Trophoblast cell (in vitro differentiated cells and primary cell): ENCODE results near the gene SRP68.
"Not testable (repeated sequence)": the region's sequence is repeated elsewhere in the genome, so short reads cannot be mapped to it uniquely, and the experiment has no call there.

Experiments
- DNase-seq, 2 donors: peaks; one replicate each; pipeline ENCODE4 v3.0.0-alpha.2; 2016
- H2AFZ ChIP-seq: 2 replicates; pipeline ENCODE4 v1.6.1; 2013; ENCODE audit warnings: low read length, moderate library complexity, mild to moderate bottlenecking; ENCODE audit not compliant: insufficient read depth, poor library complexity
- H2AK5ac ChIP-seq: 2 replicates; pipeline ENCODE4 v1.6.1; 2013; ENCODE audit warnings: mild to moderate bottlenecking, low read length
- H2BK120ac ChIP-seq: 2 replicates; pipeline ENCODE4 v1.6.1; 2013; ENCODE audit warnings: low read length, mild to moderate bottlenecking, moderate library complexity; ENCODE audit not compliant: insufficient read depth, poor library complexity
- H2BK12ac ChIP-seq: 2 replicates; pipeline ENCODE4 v1.6.1; 2013; ENCODE audit warnings: mild to moderate bottlenecking, low read length, moderate library complexity
- H2BK5ac ChIP-seq: 2 replicates; pipeline ENCODE4 v1.6.1; 2013; ENCODE audit warnings: low read length, low read depth, moderate library complexity, mild to moderate bottlenecking; ENCODE audit not compliant: poor library complexity
- H3K14ac ChIP-seq: 2 replicates; pipeline ENCODE4 v1.6.1; 2013; ENCODE audit warnings: mild to moderate bottlenecking, low read length
- H3K18ac ChIP-seq: 2 replicates; pipeline ENCODE4 v1.6.1; 2013; ENCODE audit warnings: mild to moderate bottlenecking, low read length
- H3K23ac ChIP-seq: 2 replicates; pipeline ENCODE4 v1.6.1; 2013; ENCODE audit warnings: low read length
- H3K27ac ChIP-seq: 2 replicates; pipeline ENCODE4 v1.5.1; 2013; ENCODE audit warnings: low read depth, mild to moderate bottlenecking, inconsistent platforms, low read length, moderate library complexity
- H3K27me3 ChIP-seq: 2 replicates; pipeline ENCODE4 v1.6.1; 2013; ENCODE audit warnings: inconsistent platforms, mild to moderate bottlenecking, low read length, moderate library complexity; ENCODE audit not compliant: insufficient read depth
- H3K36me3 ChIP-seq, 2 experiments: 1 replicate in 1 of 2; 2 replicates in 1 of 2; pipeline ENCODE4 v1.6.1; 2013; ENCODE audit warnings: low read length in 2 of 2, mild to moderate bottlenecking in 2 of 2, moderate library complexity in 1 of 2; ENCODE audit not compliant: insufficient read depth in 2 of 2, control insufficient read depth in 1 of 2
- H3K4ac ChIP-seq: 2 replicates; pipeline ENCODE4 v1.6.1; 2013; ENCODE audit warnings: low read depth, mild to moderate bottlenecking, low read length, moderate library complexity
- H3K4me1 ChIP-seq, 2 experiments: 1 replicate in 1 of 2; 2 replicates in 1 of 2; pipeline ENCODE4 v1.6.1; 2013; ENCODE audit warnings: low read length in 2 of 2, mild to moderate bottlenecking in 2 of 2, moderate library complexity in 1 of 2; ENCODE audit not compliant: insufficient read depth in 2 of 2, control insufficient read depth in 1 of 2
- H3K4me2 ChIP-seq: 2 replicates; pipeline ENCODE4 v1.6.1; 2013; ENCODE audit warnings: inconsistent platforms, mild to moderate bottlenecking, low read length, moderate library complexity
- H3K4me3 ChIP-seq: 2 replicates; pipeline ENCODE4 v1.5.1; 2013; ENCODE audit warnings: mild to moderate bottlenecking, low read depth, low read length, inconsistent platforms
- H3K79me1 ChIP-seq: one replicate; pipeline ENCODE4 v1.6.1; 2013; ENCODE audit warnings: low read length
- H3K79me2 ChIP-seq: 2 replicates; pipeline ENCODE4 v1.6.1; 2013; ENCODE audit warnings: low read length, mild to moderate bottlenecking; ENCODE audit not compliant: control insufficient read depth, insufficient read depth, poor library complexity
- H3K9ac ChIP-seq: 2 replicates; pipeline ENCODE4 v1.6.1; 2013; ENCODE audit warnings: mild to moderate bottlenecking, low read length
- H3K9me3 ChIP-seq: 2 replicates; pipeline ENCODE4 v1.6.1; 2013; ENCODE audit warnings: low read depth, mild to moderate bottlenecking, control low read depth, inconsistent platforms, low read length; ENCODE audit not compliant: insufficient read depth
- H4K12ac ChIP-seq: 2 replicates; pipeline ENCODE4 v1.6.1; 2013; ENCODE audit warnings: low read depth, mild to moderate bottlenecking, low read length, moderate library complexity
- H4K8ac ChIP-seq: 2 replicates; pipeline ENCODE4 v1.6.1; 2013; ENCODE audit warnings: low read depth, mild to moderate bottlenecking, low read length, moderate library complexity
- H4K91ac ChIP-seq: one replicate; pipeline ENCODE4 v1.6.1; 2013; ENCODE audit warnings: low read depth, mild to moderate bottlenecking, low read length, moderate library complexity
- WGBS: extraction: QIAGEN DNeasy Blood & Tissue Kit; methylation state at CpG from one replicate; pipeline ENCODE4 v1.1.7; 2013; ENCODE audit warnings: missing lambda C conversion rate; ENCODE audit not compliant: insufficient read length, insufficient coverage; ENCODE audit errors: extremely low coverage; 5-methylcytosine and 5-hydroxymethylcytosine counted together

The SRP68 gene

DNA sequence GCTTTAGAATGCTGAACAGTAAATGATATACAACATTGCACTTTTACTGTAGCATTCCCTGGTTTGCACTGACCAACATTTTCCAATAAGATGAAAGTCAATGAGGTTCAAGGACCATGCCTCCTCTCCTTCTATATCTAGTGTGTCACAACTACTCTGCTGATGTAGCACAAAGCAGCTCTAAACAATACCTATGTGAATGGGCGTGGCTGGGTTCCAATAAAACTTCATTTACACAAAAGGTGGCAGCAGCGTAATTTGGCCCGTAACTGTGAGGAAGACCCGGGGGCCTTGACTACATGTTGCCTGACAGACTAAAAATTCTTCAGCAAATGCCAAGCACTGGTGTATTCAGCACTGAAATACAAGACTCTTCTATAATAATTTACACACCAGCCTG, 6.5 kb downstream of the SRP68 start:
- Histone ChIP-seq H2AFZ (no peak overlapping the region), H2BK12ac (no peak overlapping the region), H3K27me3 (no peaks in the 10 kb centered on the region), H2BK5ac (no peak overlapping the region), H3K18ac (no peak overlapping the region), H3K4ac (no peak overlapping the region), H3K14ac (no peak overlapping the region), H3K27ac (no peak overlapping the region), H3K4me2 (no peak overlapping the region), H4K8ac (no peak overlapping the region), H3K23ac (no peak overlapping the region), H3K79me2 (no peaks in the 10 kb centered on the region), H3K79me1 (no peaks in the 10 kb centered on the region), H3K4me3 (no peak overlapping the region), H4K12ac (no peak overlapping the region), H4K91ac (no peak overlapping the region), H3K9me3 (no peaks in the 10 kb centered on the region), H3K36me3 (peaks cover 57 to 63% of the 10 kb centered on the region in 2 experiments), H3K4me1 (no peaks in the 10 kb centered on the region), H2AK5ac (no peak overlapping the region), H2BK120ac (no peak overlapping the region), H3K9ac (no peak overlapping the region)
- DNase-seq, result no peak
- no CpG with 5 or more reads among the region's 4 CpGs for WGBS

DNA sequence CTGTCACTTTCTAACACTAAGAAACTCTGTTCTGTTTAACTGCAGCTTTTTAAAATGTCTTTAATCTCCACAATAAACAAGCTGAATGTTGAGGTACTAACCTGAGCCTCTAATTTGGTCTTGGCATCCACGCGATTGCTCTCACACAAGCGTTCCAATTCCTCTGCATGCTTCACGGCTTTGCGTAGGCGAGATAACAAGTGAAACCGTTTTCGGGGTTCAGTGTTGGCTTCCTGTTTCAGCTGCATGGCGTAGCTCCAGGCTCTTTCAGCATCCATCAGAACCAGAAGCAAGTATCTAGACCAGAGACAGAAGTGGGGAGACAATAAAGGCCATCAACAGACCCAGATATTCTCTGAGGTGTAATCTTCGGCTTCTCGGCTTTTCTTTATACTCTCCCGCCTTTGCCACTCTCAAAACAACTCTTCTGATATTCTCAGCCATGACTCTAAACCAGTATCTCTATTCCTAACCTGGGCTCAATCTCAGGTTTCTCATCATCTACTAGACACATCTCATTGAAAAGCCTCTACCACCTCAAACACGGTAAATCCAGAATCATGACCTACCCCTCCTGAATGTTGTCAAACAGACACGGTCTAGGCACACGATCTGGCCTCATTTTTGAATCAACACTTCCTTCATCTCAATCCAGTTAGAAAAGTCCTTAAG, 8.3 kb downstream of the SRP68 start:
- Histone ChIP-seq H2AK5ac (no peak overlapping the region), H4K91ac (no peak overlapping the region), H3K14ac (no peak overlapping the region), H3K9me3 (no peaks in the 10 kb centered on the region), H4K8ac (no peak overlapping the region), H2BK120ac (no peak overlapping the region), H3K36me3 (peaks cover 63 to 70% of the 10 kb centered on the region in 2 experiments), H3K4me3 (no peak overlapping the region), H3K27ac (no peak overlapping the region), H2BK5ac (no peak overlapping the region), H3K9ac (no peak overlapping the region), H4K12ac (no peak overlapping the region), H2AFZ (no peak overlapping the region), H3K4me2 (no peak overlapping the region), H3K18ac (no peak overlapping the region), H3K4me1 (no peaks in the 10 kb centered on the region), H3K23ac (no peak overlapping the region), H3K27me3 (no peaks in the 10 kb centered on the region), H3K79me1 (no peaks in the 10 kb centered on the region), H3K4ac (no peak overlapping the region), H3K79me2 (no peaks in the 10 kb centered on the region), H2BK12ac (no peak overlapping the region)
- DNase-seq, result no peak
- no CpG with 5 or more reads among the region's 15 CpGs for WGBS

DNA sequence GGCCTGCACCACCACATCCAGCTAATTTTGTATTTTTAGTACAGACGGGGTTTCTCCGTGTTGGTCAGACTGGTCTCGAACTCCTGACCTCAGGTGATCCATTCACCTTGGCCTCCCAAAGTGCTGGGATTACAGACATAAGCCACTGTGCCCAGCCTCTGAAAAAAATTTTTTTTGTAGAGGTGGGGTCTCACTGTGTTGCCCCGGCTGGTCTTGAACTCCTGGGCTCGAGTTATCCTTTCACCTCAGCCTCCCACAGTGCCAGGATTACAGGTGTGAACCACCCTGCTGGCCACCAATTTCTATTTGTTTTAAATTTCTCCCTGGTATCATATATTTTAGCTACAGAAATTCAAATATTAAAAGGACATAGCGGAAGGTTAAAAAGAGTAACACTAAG, 14.1 kb downstream of the SRP68 start:
- not testable (repeated sequence) for H3K23ac ChIP-seq, H4K12ac ChIP-seq, H3K4me2 ChIP-seq, H3K4me1 ChIP-seq, H2BK12ac ChIP-seq, H3K14ac ChIP-seq, H4K91ac ChIP-seq, H3K9ac ChIP-seq, H3K79me2 ChIP-seq, H3K18ac ChIP-seq, H3K4ac ChIP-seq, H3K4me3 ChIP-seq, H3K27me3 ChIP-seq, H2BK5ac ChIP-seq, H3K9me3 ChIP-seq, H2AK5ac ChIP-seq, H3K79me1 ChIP-seq, H4K8ac ChIP-seq, H2AFZ ChIP-seq, H3K27ac ChIP-seq, H2BK120ac ChIP-seq, DNase-seq
- WGBS, result no CpG with 5 or more reads among the region's 6 CpGs
- H3K36me3 ChIP-seq, result peaks cover 36 to 45% of the 10 kb centered on the region in 2 experiments

DNA sequence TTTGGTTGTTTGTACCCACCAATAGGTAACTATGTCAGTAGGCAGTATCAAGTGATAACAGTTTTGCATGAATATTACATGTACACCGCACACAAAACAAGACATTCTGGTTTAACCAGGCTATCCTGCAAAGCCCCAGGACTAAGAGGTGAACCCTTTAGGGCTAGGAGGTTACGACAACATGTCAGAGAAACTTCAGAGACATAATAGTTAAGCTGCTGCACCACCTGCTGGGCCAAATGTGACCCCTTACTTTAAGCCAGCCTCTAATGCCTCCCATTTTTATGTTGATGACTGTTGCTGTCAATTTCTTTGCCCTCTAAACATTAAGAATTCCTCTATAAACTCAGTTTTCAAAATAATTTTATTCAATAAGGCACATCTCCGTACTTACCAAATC, 15.4 kb downstream of the SRP68 start:
- Histone ChIP-seq H3K36me3 (peaks cover 36 to 46% of the 10 kb centered on the region in 2 experiments), H3K4ac (no peak overlapping the region), H2BK5ac (no peak overlapping the region), H4K8ac (no peak overlapping the region), H4K12ac (no peak overlapping the region), H3K4me2 (no peak overlapping the region), H3K23ac (no peak overlapping the region), H3K14ac (no peak overlapping the region), H3K18ac (no peak overlapping the region), H2BK12ac (no peak overlapping the region), H2AK5ac (no peak overlapping the region), H3K9ac (no peak overlapping the region), H2BK120ac (no peak overlapping the region), H3K27me3 (no peaks in the 10 kb centered on the region), H4K91ac (no peak overlapping the region), H3K9me3 (no peaks in the 10 kb centered on the region), H3K4me1 (peaks cover 3 to 12% of the 10 kb centered on the region in 2 experiments), H3K27ac (no peak overlapping the region), H3K79me1 (peaks cover 2% of the 10 kb centered on the region), H3K4me3 (no peak overlapping the region), H3K79me2 (no peaks in the 10 kb centered on the region), H2AFZ (no peak overlapping the region)
- peak; percentile 77 to 92 for DNase-seq
- WGBS, result no CpG with 5 or more reads among the region's 3 CpGs
